NCI-H510A treated with DMSO at 0.1 percent for 48 hours (cell line): ENCODE measurements around the gene LSAMP.

ENCODE experiments used
- DNase-seq: peaks from one replicate; lab custom pipeline; 2025; lab: John Stamatoyannopoulos, UW

Gene LSAMP

GRCh38 chr3:116445311-116445841, at the start of gene LSAMP:
LSAMP (minus strand) TSS chr3:116445487.
- peak; percentile 14 for DNase-seq

GRCh38 chr3:116492379-116492778, 47.1 kb upstream of the LSAMP start:
- no peak for DNase-seq

- no peak for DNase-seq
Measured at GRCh38 chr3:116483135-116483534, 37.8 kb upstream of the LSAMP start.

- no peak for DNase-seq
Measured at GRCh38 chr3:116476691-116477090, 31.4 kb upstream of the LSAMP start.

- DNase-seq = peak; percentile 27
Measured at GRCh38 chr3:116474801-116475200, 29.5 kb upstream of the LSAMP start.

GRCh38 chr3:116474032-116474780, 28.9 kb upstream of the LSAMP start:
- peak; percentile 63 for DNase-seq

GRCh38 chr3:116473602-116474001, 28.3 kb upstream of the LSAMP start:
- DNase-seq = peak; percentile 26

GRCh38 chr3:116470605-116471197, 25.4 kb upstream of the LSAMP start:
- DNase-seq = no peak

GRCh38 chr3:116469546-116469945, 24.3 kb upstream of the LSAMP start:
- no peak for DNase-seq

GRCh38 chr3:116464276-116464798, 19.1 kb upstream of the LSAMP start:
- no peak for DNase-seq

GRCh38 chr3:116453666-116454346, 8.5 kb upstream of the LSAMP start:
- DNase-seq = no peak

GRCh38 chr3:116449546-116450350, 4.5 kb upstream of the LSAMP start:
- DNase-seq = no peak

GRCh38 chr3:116445990-116446389, 703 bp upstream of the LSAMP start:
- DNase-seq = no peak

- no peak for DNase-seq
Measured at GRCh38 chr3:116444819-116445310, 422 bp downstream of the LSAMP start.

GRCh38 chr3:116444115-116444747, 1.1 kb downstream of the LSAMP start:
- DNase-seq = no peak

GRCh38 chr3:116443191-116443661, 2.1 kb downstream of the LSAMP start:
- DNase-seq = no peak

GRCh38 chr3:116442331-116443021, 2.8 kb downstream of the LSAMP start:
- no peak for DNase-seq

GRCh38 chr3:116441652-116442051, 3.6 kb downstream of the LSAMP start:
- no peak for DNase-seq

GRCh38 chr3:116440196-116440595, 5.1 kb downstream of the LSAMP start:
- no peak for DNase-seq

- no peak for DNase-seq
Measured at GRCh38 chr3:116433552-116433951, 11.7 kb downstream of the LSAMP start.
